T-helper 2 cell treated with Interferon-gamma antibody and Interleukin-4, amounts not matched to agents 5 μg/mL and 100 μg/mL, for 36 hours (primary cell): ENCODE measurements around the gene BTBD10.
"Not testable (repeated sequence)": the region's sequence is repeated elsewhere in the genome, so short reads cannot be mapped to it uniquely, and the experiment has no call there.

Source experiments
- DNase-seq: peaks from one replicate; pipeline ENCODE4 v3.0.0; 2021; ENCODE audit warnings: low spot score
- H3K27ac Mint-ChIP-seq: one replicate; pipeline ENCODE4 v1.8.0; 2021; ENCODE audit warnings: mild to moderate bottlenecking, mixed read lengths
- H3K27me3 Mint-ChIP-seq: one replicate; pipeline ENCODE4 v1.8.0; 2021; ENCODE audit warnings: low read depth, mixed read lengths
- H3K36me3 Mint-ChIP-seq: one replicate; pipeline ENCODE4 v1.8.0; 2021; ENCODE audit warnings: low read depth, mixed read lengths
- H3K4me1 Mint-ChIP-seq: one replicate; pipeline ENCODE4 v1.8.0; 2021; ENCODE audit warnings: low read depth, mixed read lengths
- H3K4me3 Mint-ChIP-seq: one replicate; pipeline ENCODE4 v1.8.0; 2022; ENCODE audit warnings: mild to moderate bottlenecking, moderate library complexity, mixed read lengths
- H3K9me3 Mint-ChIP-seq: one replicate; pipeline ENCODE4 v1.8.0; 2021; ENCODE audit warnings: mixed read lengths

BTBD10 gene

DNA sequence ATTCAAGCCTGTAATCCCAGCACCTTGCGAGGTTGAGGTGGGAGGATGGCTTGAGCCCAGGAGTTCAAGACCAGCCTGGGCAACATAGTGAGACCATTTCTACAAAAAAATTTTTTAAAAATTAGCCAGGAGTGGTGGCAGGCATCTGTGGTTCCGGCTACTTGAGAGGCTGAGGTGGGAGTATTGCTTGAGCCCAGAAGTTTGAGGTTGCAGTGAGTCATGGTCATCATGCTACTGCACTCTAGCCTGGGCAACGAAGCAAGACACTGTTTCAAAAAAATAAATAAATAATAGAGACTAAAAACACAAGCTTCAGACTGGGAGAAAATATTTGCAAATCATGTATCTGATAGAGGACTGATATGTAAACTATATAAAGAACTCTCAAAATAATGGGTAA lies 33.2 kb downstream of the BTBD10 start:
- Mint-ChIP-seq H3K27me3 (no peaks in the 10 kb centered on the region), H3K9me3 (peaks cover 23% of the 10 kb centered on the region), H3K27ac (no peak overlapping the region), H3K4me3 (no peak overlapping the region), H3K36me3 (peaks cover 26% of the 10 kb centered on the region), H3K4me1 (peaks cover 8% of the 10 kb centered on the region)
- no peak for DNase-seq

DNA sequence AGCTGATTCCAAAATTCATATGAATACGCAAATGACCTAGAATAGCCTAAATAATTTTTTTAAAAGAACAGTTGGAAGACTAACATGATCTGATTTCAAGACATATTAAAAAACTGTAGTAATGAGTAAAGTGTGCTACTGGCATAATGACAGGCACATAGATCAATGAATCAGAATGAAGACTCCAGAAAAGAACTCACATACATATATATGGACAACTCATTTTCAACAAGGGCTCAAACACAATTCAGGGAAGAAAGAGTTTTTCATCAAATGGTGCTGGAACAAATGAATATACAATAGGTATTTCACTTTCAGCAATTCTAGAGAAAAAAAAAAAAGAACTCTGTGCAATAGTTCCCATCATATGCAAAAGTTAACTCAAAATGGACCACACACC lies 33.7 kb downstream of the BTBD10 start:
- Mint-ChIP-seq H3K4me3 (no peak overlapping the region), H3K36me3 (peaks cover 23% of the 10 kb centered on the region), H3K27ac (no peak overlapping the region), H3K27me3 (no peaks in the 10 kb centered on the region), H3K4me1 (peaks cover 6% of the 10 kb centered on the region), H3K9me3 (peaks cover 23% of the 10 kb centered on the region)
- no peak for DNase-seq

DNA sequence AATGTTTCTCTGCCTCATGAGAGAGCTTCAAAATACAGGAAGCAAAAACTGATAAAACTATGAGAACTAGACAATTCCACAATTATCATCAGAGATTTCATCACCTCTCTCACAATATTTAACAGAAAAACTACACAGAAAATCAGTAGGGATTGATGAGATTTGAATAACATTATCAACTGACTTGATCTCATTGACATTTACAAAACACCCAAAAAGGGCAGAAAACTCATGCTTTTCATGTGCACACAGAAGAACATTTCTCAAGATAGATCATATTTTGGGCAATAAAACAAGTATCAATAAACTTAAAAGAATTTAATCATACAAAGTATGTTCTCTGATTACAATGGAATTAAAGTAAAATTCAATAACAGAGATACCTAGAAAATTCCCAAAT lies 35.6 kb downstream of the BTBD10 start:
- peaks cover 5% of the 10 kb centered on the region for H3K4me1 Mint-ChIP-seq
- no peaks in the 10 kb centered on the region for H3K27me3 Mint-ChIP-seq
- peaks cover 23% of the 10 kb centered on the region for H3K36me3 Mint-ChIP-seq
- H3K4me3 Mint-ChIP-seq, result no peak overlapping the region
- peaks cover 23% of the 10 kb centered on the region for H3K9me3 Mint-ChIP-seq
- DNase-seq, result no peak
- no peak overlapping the region for H3K27ac Mint-ChIP-seq

DNA sequence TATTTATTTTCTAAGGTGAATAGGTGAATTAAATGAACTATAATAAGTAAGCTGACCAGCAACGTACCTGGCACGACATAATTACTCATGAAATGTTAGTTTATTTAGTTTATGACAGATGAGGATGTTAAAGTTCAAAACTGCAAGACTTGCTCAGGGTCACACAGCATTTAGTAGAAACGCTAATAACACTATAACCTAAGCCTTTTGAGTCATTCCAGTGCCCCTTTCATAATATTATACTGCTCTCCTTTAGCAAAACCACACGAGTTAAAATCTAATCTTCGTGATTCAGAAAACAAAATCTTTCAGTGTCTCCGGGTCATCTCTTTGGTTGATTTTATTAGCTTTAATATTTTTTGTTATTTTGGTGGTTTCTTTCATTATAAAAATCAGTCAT lies 39.6 kb downstream of the BTBD10 start:
- peaks cover 2% of the 10 kb centered on the region for H3K4me1 Mint-ChIP-seq
- H3K9me3 Mint-ChIP-seq, result peaks cover 13% of the 10 kb centered on the region
- no peaks in the 10 kb centered on the region for H3K27me3 Mint-ChIP-seq
- no peak overlapping the region for H3K27ac Mint-ChIP-seq
- H3K4me3 Mint-ChIP-seq, result no peak overlapping the region
- no peak for DNase-seq
- H3K36me3 Mint-ChIP-seq, result peaks cover 19% of the 10 kb centered on the region

DNA sequence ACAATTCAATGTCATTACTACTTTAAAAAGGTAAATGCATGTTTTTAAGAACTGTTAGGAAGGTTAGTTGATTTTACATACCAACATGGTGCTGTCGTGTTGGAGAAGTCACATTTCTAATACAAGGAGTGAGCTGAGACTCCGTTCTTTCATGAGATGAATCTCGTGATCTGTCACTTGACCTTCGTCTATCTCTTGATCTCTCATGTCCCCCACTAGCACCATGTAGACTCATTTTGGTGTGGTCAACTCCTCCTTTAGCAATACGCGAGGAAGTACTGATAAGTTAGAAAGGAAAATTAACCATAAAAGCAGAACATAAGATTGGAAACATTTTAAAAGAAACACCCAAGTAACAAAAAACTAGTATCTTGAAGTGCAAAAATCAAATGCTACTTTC lies 41.5 kb downstream of the BTBD10 start:
- Mint-ChIP-seq H3K36me3 (peaks cover 15% of the 10 kb centered on the region), H3K27me3 (no peaks in the 10 kb centered on the region), H3K4me3 (no peak overlapping the region), H3K4me1 (peaks cover 2% of the 10 kb centered on the region), H3K27ac (no peak overlapping the region), H3K9me3 (no peaks in the 10 kb centered on the region)
- DNase-seq, result no peak

DNA sequence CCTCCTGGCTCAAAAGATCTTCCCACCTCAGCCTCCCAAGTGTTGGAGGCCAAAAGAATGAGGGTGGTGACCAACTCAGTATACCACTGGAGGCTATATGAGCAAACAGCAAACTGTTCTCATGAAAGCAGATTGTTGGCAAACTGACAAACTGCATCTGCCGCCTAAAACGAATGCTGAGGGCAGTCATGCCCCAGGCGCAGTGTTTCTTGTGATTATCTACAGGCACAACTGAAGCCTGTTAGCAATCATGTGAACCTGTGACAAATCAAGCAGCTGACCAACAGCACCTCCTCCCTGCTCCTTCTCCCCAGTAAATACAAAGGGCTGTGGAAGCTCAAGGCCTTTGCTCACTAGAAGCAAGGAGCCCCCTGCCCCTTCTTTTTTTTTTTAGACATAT lies 47.8 kb downstream of the BTBD10 start:
- no peak overlapping the region for H3K27ac Mint-ChIP-seq
- H3K9me3 Mint-ChIP-seq, result no peaks in the 10 kb centered on the region
- H3K4me3 Mint-ChIP-seq, result no peak overlapping the region
- DNase-seq, result no peak
- H3K36me3 Mint-ChIP-seq, result peaks cover 35% of the 10 kb centered on the region
- H3K4me1 Mint-ChIP-seq, result no peaks in the 10 kb centered on the region
- no peaks in the 10 kb centered on the region for H3K27me3 Mint-ChIP-seq

DNA sequence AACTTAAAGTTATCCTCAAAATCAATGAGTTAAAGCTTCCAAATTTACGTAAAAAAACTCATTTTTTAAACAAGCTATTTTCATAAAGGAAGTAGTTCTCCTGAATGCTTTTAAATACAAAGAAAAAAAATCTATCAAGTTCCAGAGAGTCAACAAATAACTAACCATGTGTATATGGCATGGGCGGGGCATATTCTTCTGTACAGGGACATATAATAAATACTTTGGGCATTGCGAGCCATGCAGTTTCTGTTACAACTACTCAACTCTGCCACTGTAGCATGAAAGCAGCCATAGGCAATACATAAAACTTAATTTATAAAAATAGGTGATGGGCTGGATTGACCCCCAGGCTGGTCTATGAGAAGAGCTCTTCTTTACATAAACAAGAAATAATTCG lies 57.8 kb downstream of the BTBD10 start:
- H3K27ac Mint-ChIP-seq, result no peak overlapping the region
- peaks cover 33% of the 10 kb centered on the region for H3K36me3 Mint-ChIP-seq
- no peak for DNase-seq
- no peak overlapping the region for H3K4me3 Mint-ChIP-seq
- H3K27me3 Mint-ChIP-seq, result no peaks in the 10 kb centered on the region
- H3K4me1 Mint-ChIP-seq, result no peaks in the 10 kb centered on the region
- no peaks in the 10 kb centered on the region for H3K9me3 Mint-ChIP-seq

DNA sequence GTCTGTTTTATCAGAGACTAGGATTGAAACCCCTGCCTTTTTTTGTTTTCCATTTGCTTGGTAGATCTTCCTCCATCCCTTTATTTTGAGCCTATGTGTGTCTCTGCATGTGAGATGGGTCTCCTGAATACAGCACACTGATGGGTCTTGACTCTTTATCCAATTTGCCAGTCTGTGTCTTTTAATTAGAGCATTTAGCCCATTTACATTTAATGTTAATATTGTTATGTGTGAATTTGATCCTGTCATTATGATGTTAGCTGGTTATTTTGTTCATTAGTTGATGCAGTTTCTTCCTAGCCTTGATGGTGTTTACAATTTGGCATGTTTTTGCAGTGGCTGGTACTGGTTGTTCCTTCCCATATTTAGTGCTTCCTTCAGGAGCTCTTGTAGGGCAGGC lies 64.7 kb downstream of the BTBD10 start:
- H3K27ac Mint-ChIP-seq, H3K4me3 Mint-ChIP-seq, DNase-seq, H3K4me1 Mint-ChIP-seq, H3K27me3 Mint-ChIP-seq: not testable (repeated sequence)
- Mint-ChIP-seq H3K9me3 (peaks cover 18% of the 10 kb centered on the region), H3K36me3 (peaks cover 39% of the 10 kb centered on the region)

DNA sequence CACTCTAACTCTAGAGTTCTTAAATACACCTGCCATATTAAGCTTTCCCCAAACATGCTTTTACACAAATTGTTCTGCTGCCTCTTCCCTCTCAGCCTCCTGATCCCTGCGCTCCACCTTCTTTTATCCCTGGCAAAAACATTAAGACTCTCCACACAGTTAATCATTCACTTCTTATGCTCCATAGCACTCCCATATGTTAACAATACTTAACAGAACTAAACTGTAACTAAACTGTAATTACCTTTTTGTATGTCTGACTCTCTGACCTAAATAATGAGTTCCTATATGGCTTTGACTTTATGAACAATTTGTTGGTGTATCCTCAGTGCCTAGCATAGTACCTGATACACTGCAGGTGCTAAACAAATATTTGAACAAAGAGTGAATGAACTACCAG lies 71.8 kb downstream of the BTBD10 start:
- H3K36me3 Mint-ChIP-seq, result peaks cover 31% of the 10 kb centered on the region
- DNase-seq, result no peak
- H3K27ac Mint-ChIP-seq, result no peak overlapping the region
- H3K4me1 Mint-ChIP-seq, result peaks cover 4% of the 10 kb centered on the region
- no peaks in the 10 kb centered on the region for H3K9me3 Mint-ChIP-seq
- no peaks in the 10 kb centered on the region for H3K27me3 Mint-ChIP-seq
- no peak overlapping the region for H3K4me3 Mint-ChIP-seq

DNA sequence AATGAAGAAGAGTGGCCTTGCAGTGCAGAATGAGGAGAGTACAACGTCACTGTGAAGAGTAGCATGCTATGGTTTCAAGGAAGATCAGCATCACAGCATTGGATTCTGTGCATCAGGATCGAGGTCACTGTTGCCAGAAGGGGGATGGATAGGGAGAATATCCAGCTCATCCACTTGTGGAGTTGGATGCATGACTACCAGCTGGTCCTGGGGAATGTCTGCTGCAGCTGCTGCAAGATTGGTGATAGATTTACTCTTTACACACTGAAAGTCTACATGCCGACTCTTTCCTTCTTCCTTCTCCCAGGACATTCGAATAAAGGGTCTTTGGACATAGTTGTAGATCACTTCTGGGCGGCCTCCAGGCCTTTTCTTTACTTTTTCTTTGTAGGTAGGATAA lies 74.3 kb downstream of the BTBD10 start:
- Mint-ChIP-seq H3K9me3 (no peaks in the 10 kb centered on the region), H3K27me3 (no peaks in the 10 kb centered on the region), H3K36me3 (peaks cover 32% of the 10 kb centered on the region), H3K4me1 (peaks cover 4% of the 10 kb centered on the region), H3K27ac (no peak overlapping the region), H3K4me3 (no peak overlapping the region)
- DNase-seq, result no peak

DNA sequence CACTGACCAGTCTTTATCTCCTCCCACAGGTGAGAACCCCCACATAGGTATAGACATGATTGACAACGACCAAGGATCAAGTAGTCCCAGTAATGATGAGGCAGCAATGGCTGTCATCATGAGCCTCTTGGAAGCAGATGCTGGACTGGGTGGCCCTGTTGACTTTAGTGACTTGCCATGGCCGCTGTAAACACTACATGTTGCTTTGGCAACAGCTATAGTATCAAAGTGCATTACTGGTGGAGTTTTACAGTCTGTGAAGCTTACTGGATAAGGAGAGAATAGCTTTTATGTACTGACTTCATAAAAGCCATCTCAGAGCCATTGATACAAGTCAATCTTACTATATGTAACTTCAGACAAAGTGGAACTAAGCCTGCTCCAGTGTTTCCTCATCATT lies 76.5 kb downstream of the BTBD10 start:
- Mint-ChIP-seq H3K27ac (no peak overlapping the region), H3K36me3 (peaks cover 36% of the 10 kb centered on the region), H3K9me3 (no peaks in the 10 kb centered on the region)

DNA sequence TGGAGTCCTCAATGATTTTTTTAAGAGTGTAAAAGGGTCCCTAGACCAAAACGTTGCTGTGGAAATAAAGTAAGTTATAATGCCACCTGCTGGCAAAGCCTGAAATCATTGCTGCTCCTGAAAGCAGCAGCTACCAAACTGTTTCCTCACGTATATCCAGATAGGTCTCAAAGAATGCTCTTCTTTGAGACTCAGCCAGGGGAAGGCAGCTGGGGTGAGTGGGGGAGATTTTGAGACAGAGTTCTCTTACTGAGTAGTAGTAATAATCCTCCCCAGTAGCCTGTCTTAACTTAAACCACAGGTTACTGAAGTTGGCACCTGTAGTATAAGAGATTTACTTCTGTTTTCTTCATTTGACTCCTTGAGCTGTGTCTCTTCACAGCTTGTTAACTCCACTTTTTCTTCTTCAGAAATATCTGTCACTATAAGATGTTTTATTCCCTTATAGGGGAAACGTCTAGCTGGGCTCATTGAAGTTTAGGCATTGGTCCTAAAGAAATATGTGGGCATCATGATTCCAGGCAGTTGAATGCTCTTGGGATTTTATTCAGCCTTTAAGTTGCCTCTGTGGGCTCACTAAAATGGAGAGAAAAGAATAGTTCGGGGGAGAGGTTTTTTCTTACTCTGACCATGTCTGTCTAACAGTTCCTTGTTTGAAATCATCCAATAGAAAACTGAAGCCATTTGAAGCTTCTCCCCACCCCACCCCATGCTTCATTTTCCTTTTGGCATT lies 77.9 kb downstream of the BTBD10 start:
- Mint-ChIP-seq H3K4me1 (peaks cover 4% of the 10 kb centered on the region), H3K4me3 (no peak overlapping the region), H3K27me3 (no peaks in the 10 kb centered on the region), H3K9me3 (no peaks in the 10 kb centered on the region), H3K27ac (no peak overlapping the region), H3K36me3 (peaks cover 33% of the 10 kb centered on the region)
- DNase-seq, result no peak

More for the DNA sequence above, 76.5 kb downstream of the BTBD10 start:
- Mint-ChIP-seq H3K4me1 (peaks cover 4% of the 10 kb centered on the region), H3K4me3 (no peak overlapping the region), H3K27me3 (no peaks in the 10 kb centered on the region)
- no peak for DNase-seq

DNA sequence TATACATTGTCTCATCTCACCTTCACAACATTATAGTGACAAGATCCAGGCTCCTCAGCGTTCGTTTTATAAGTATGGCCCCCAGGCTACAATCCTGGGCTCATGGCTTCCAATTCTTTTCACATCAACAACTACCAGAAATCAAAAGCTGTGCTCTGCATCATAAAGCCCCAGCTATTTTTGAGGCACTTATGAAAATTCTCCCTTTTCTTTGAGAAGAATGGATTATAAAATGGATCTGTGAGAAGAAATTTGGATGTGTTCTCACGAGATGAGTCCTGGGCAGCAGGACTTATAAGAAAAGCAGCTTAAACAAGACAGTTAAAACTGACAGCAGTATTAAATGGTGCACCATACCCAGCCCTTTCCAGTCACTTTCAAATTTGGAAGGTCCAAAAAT lies 80.3 kb downstream of the BTBD10 start:
- Mint-ChIP-seq H3K36me3 (peaks cover 27% of the 10 kb centered on the region), H3K27me3 (no peaks in the 10 kb centered on the region), H3K4me1 (no peaks in the 10 kb centered on the region), H3K4me3 (no peak overlapping the region), H3K9me3 (no peaks in the 10 kb centered on the region), H3K27ac (no peak overlapping the region)
- DNase-seq, result no peak

DNA sequence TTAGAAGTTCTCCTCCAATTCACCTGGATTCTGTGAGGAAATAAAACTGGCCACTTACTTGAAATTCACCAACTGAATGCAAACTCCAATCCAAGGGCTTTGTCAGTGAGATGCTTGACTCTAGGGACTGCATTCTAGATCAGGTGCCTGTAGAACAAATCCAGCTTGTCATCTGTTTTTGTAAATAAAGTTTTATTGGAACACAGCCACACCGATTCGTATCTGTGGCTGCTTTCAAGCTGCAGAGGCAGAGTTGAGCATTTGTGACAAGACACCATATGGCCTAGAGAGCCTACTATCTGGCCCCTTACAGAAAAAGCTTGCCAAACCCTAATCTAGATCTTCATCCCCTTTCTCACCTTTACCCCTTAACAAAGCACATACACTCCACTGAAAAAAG lies 82.3 kb downstream of the BTBD10 start:
- H3K4me1 Mint-ChIP-seq, result no peaks in the 10 kb centered on the region
- no peaks in the 10 kb centered on the region for H3K27me3 Mint-ChIP-seq
- DNase-seq, result no peak
- H3K4me3 Mint-ChIP-seq, result no peak overlapping the region
- peaks cover 32% of the 10 kb centered on the region for H3K36me3 Mint-ChIP-seq
- no peak overlapping the region for H3K27ac Mint-ChIP-seq
- H3K9me3 Mint-ChIP-seq, result no peaks in the 10 kb centered on the region

DNA sequence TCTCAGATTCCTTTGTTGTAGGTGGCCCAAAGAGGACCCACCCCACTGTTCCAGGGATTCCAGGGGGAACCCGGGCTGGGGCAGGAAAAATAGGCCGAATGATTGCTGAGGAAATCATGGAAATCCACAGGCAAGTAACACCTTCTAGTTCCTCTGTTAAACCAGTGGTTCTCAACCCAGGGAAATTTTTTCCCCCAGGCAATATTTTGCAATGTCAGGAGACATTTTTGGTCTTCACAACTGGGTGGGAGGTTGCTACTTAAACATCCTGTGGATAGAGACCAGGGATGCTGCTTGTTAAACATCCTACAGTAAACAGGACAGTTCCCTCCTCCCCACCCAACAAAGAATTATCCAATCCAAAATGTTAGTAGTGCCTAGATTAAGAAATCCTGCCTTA lies 84.7 kb downstream of the BTBD10 start:
- Mint-ChIP-seq H3K4me1 (no peaks in the 10 kb centered on the region), H3K36me3 (peaks cover 33% of the 10 kb centered on the region), H3K4me3 (no peak overlapping the region), H3K27me3 (no peaks in the 10 kb centered on the region), H3K9me3 (no peaks in the 10 kb centered on the region), H3K27ac (no peak overlapping the region)
- no peak for DNase-seq
